Activated CD8-positive, alpha-beta T cell treated with anti-CD3 and anti-CD28 coated beads for 36 hours (primary cell): ENCODE data around the gene ASTN2. TPM values are rescaled to one million over a fixed set of nuclear protein-coding genes. Genes with fewer than 3 reads are reported as not detected.
A peak's percentile ranks its signal among the peaks of the same experiment; 100 is the strongest.

Experiments used
- ATAC-seq: fragments of 200-7000 bp; cut with Tn5 transposase; one replicate; pipeline ENCODE4 v1.10.0; 2021; ENCODE audit warnings: mild to moderate bottlenecking, moderate library complexity
- CTCF ChIA-PET: fragments of 350-600 bp; sonication (Branson Sonifier 250); formaldehyde crosslinking; loops from one replicate; lab custom pipeline; 2021; ENCODE audit warnings: antibody characterized with exemption; lab: Charles Lee
- POLR2A ChIA-PET: fragments of 350-600 bp; sonication (Branson Sonifier 250); formaldehyde crosslinking; loops from one replicate; lab custom pipeline; 2021; ENCODE audit warnings: antibody characterized with exemption; lab: Charles Lee
- DNase-seq: peaks from one replicate; pipeline ENCODE4 v3.0.0-alpha.2; 2020
- H3K27ac Mint-ChIP-seq: one replicate; pipeline ENCODE4 v1.8.0; 2021; ENCODE audit warnings: mild to moderate bottlenecking, mixed read lengths
- H3K27me3 Mint-ChIP-seq: one replicate; pipeline ENCODE4 v1.8.0; 2021; ENCODE audit warnings: mixed read lengths
- H3K36me3 Mint-ChIP-seq: one replicate; pipeline ENCODE4 v1.8.0; 2021; ENCODE audit warnings: low read depth, mixed read lengths
- H3K4me1 Mint-ChIP-seq: one replicate; pipeline ENCODE4 v1.8.0; 2021; ENCODE audit warnings: low read depth, mixed read lengths
- H3K4me3 Mint-ChIP-seq: one replicate; pipeline ENCODE4 v1.8.0; 2021; ENCODE audit warnings: mild to moderate bottlenecking, moderate library complexity, mixed read lengths
- H3K9me3 Mint-ChIP-seq: one replicate; pipeline ENCODE4 v1.8.0; 2021; ENCODE audit warnings: mixed read lengths
- CTCF ChIP-seq: fragments of 200-600 bp; IDR thresholded peaks from one replicate; pipeline ENCODE4 v1.8.0; 2022; ENCODE audit warnings: antibody characterized with exemption, mild to moderate bottlenecking
- intact Hi-C: fragments of 100-400 bp; cut with micrococcal nuclease; formaldehyde crosslinking; loops from one replicate; pipeline ENCODE4 v1.10.0; 2022
- total RNA-seq, 2 experiments: library from RNA; stranded (reverse); gene quantifications; one replicate each; pipeline ENCODE4 v1.2.3, GENCODE V29; 2021

Gene ASTN2
- total RNA-seq, 2 experiments from 2014 or later = 5.2 to 5.7 TPM

- no peaks in the 10 kb centered on the region for H3K36me3 Mint-ChIP-seq
- no peak overlapping the region for H3K27ac Mint-ChIP-seq
- ChIA-PET CTCF (no interaction called here), POLR2A (no interaction called here)
- H3K4me1 Mint-ChIP-seq = peaks cover 7% of the 10 kb centered on the region
- DNase-seq (no peak), ATAC-seq (no peak)
- H3K9me3 Mint-ChIP-seq = no peaks in the 10 kb centered on the region
- intact Hi-C loops = no loop called here
- TF ChIP-seq CTCF = no peak
- H3K4me3 Mint-ChIP-seq = no peak overlapping the region
- no peaks in the 10 kb centered on the region for H3K27me3 Mint-ChIP-seq
These were observed 1033.5 kb downstream of the ASTN2 start for GRCh38 chr9:116381350-116381749.

GRCh38 chr9:116380496-116380995 lies 1034.3 kb downstream of the ASTN2 start:
- no peaks in the 10 kb centered on the region for H3K27me3 Mint-ChIP-seq
- ChIA-PET POLR2A (no interaction called here), CTCF (no interaction called here)
- TF ChIP-seq CTCF = no peak
- no peaks in the 10 kb centered on the region for H3K9me3 Mint-ChIP-seq
- no peaks in the 10 kb centered on the region for H3K36me3 Mint-ChIP-seq
- peaks cover 7% of the 10 kb centered on the region for H3K4me1 Mint-ChIP-seq
- ATAC-seq (peak; percentile 66), DNase-seq (no peak)
- no peak overlapping the region for H3K4me3 Mint-ChIP-seq
- intact Hi-C loops = no loop called here
- no peak overlapping the region for H3K27ac Mint-ChIP-seq

GRCh38 chr9:116379821-116380220 lies 1035.0 kb downstream of the ASTN2 start:
- H3K36me3 Mint-ChIP-seq = no peaks in the 10 kb centered on the region
- ChIA-PET POLR2A (no interaction called here), CTCF (no interaction called here)
- peaks cover 7% of the 10 kb centered on the region for H3K4me1 Mint-ChIP-seq
- no peak overlapping the region for H3K4me3 Mint-ChIP-seq
- H3K27ac Mint-ChIP-seq = no peak overlapping the region
- intact Hi-C loops = no loop called here
- no peak for TF ChIP-seq CTCF
- H3K9me3 Mint-ChIP-seq = no peaks in the 10 kb centered on the region
- ATAC-seq (no peak), DNase-seq (no peak)
- no peaks in the 10 kb centered on the region for H3K27me3 Mint-ChIP-seq

GRCh38 chr9:116378873-116379272 lies 1036.0 kb downstream of the ASTN2 start:
- H3K27me3 Mint-ChIP-seq = no peaks in the 10 kb centered on the region
- TF ChIP-seq CTCF = no peak
- H3K4me1 Mint-ChIP-seq = peaks cover 7% of the 10 kb centered on the region
- DNase-seq = no peak
- no peak overlapping the region for H3K27ac Mint-ChIP-seq
- intact Hi-C loops = no loop called here
- ATAC-seq = no peak
- POLR2A ChIA-PET = no interaction called here
- CTCF ChIA-PET = no interaction called here
- no peaks in the 10 kb centered on the region for H3K36me3 Mint-ChIP-seq
- no peaks in the 10 kb centered on the region for H3K9me3 Mint-ChIP-seq
- no peak overlapping the region for H3K4me3 Mint-ChIP-seq

- Mint-ChIP-seq H3K4me1 (peaks cover 7% of the 10 kb centered on the region), H3K9me3 (no peaks in the 10 kb centered on the region), H3K36me3 (no peaks in the 10 kb centered on the region), H3K4me3 (no peak overlapping the region), H3K27me3 (no peaks in the 10 kb centered on the region), H3K27ac (no peak overlapping the region)
- TF ChIP-seq CTCF = no peak
- no peak for DNase-seq
- POLR2A ChIA-PET = no interaction called here
- intact Hi-C loops = no loop called here
- no peak for ATAC-seq
- CTCF ChIA-PET = no interaction called here
These were observed 1037.6 kb downstream of the ASTN2 start for GRCh38 chr9:116377179-116377798.
